PC-9 (cell line): ENCODE data around the gene SLC7A5.
"Not testable (repeated sequence)": the region's sequence is repeated elsewhere in the genome, so short reads cannot be mapped to it uniquely, and the experiment has no call there.

ENCODE experiments used
- CTCF ChIP-seq: fragments of 200-600 bp; sonication (generic); conservative IDR thresholded peaks from 2 replicates; pipeline ENCODE4 v1.6.1; 2017; ENCODE audit warnings: mixed run types, antibody characterized with exemption, mild to moderate bottlenecking, moderate library complexity
- EZH2 ChIP-seq: fragments of 200-600 bp; sonication (generic); IDR thresholded peaks from 2 replicates; pipeline ENCODE4 v1.8.0; 2017; ENCODE audit warnings: antibody characterized with exemption, low read depth

- TF ChIP-seq EZH2, CTCF: not testable (repeated sequence)
Measured at GRCh38 chr16:87912691-87913090, 43.4 kb upstream of the SLC7A5 start.
